ENCODE data around the gene PMAIP1.
"Not testable (repeated sequence)": the region's sequence is repeated elsewhere in the genome, so short reads cannot be mapped to it uniquely, and the experiment has no call there.

Gene PMAIP1

GRCh38 chr18:59885579-59886163 is 14.1 kb upstream of the PMAIP1 start:
- no peak for DNase-seq

GRCh38 chr18:59886399-59886798 is 13.4 kb upstream of the PMAIP1 start:
- not testable (repeated sequence) for DNase-seq

- DNase-seq: no peak
Observed at GRCh38 chr18:59892123-59892522, 7.7 kb upstream of the PMAIP1 start.

- no peak for DNase-seq
Observed at GRCh38 chr18:59893971-59894370, 5.8 kb upstream of the PMAIP1 start.

GRCh38 chr18:59897321-59897954 is 2.4 kb upstream of the PMAIP1 start:
- DNase-seq: no peak

GRCh38 chr18:59898093-59898492 is 1.7 kb upstream of the PMAIP1 start:
- DNase-seq: no peak

GRCh38 chr18:59898609-59899297 is 1.0 kb upstream of the PMAIP1 start:
- no peak for DNase-seq

- peak; percentile 77 for DNase-seq
Observed at GRCh38 chr18:59900222-59901128, 679 bp downstream of the PMAIP1 start.

- no peak for DNase-seq
Observed at GRCh38 chr18:59902131-59902992, 2.6 kb downstream of the PMAIP1 start.

GRCh38 chr18:59902993-59903610 is 3.3 kb downstream of the PMAIP1 start:
- DNase-seq: no peak

GRCh38 chr18:59904011-59904601 is 4.3 kb downstream of the PMAIP1 start:
- DNase-seq: no peak

- DNase-seq: no peak
Observed at GRCh38 chr18:59905686-59906091, 5.9 kb downstream of the PMAIP1 start.

GRCh38 chr18:59906203-59906602 is 6.4 kb downstream of the PMAIP1 start:
- no peak for DNase-seq

- no peak for DNase-seq
Observed at GRCh38 chr18:59907172-59907571, 7.4 kb downstream of the PMAIP1 start.

- no peak for DNase-seq
Observed at GRCh38 chr18:59907660-59908059, 7.9 kb downstream of the PMAIP1 start.

GRCh38 chr18:59908799-59909198 is 9.0 kb downstream of the PMAIP1 start:
- no peak for DNase-seq

GRCh38 chr18:59909289-59910036 is 9.7 kb downstream of the PMAIP1 start:
- DNase-seq: no peak

GRCh38 chr18:59910967-59911366 is 11.2 kb downstream of the PMAIP1 start:
- DNase-seq: no peak

- DNase-seq: no peak
Observed at GRCh38 chr18:59911600-59911999, 11.8 kb downstream of the PMAIP1 start.

GRCh38 chr18:59912007-59912550 is 12.3 kb downstream of the PMAIP1 start:
- DNase-seq: no peak
